Measurements from ENCODE around the gene FBXO31.

Gene FBXO31, protein sequence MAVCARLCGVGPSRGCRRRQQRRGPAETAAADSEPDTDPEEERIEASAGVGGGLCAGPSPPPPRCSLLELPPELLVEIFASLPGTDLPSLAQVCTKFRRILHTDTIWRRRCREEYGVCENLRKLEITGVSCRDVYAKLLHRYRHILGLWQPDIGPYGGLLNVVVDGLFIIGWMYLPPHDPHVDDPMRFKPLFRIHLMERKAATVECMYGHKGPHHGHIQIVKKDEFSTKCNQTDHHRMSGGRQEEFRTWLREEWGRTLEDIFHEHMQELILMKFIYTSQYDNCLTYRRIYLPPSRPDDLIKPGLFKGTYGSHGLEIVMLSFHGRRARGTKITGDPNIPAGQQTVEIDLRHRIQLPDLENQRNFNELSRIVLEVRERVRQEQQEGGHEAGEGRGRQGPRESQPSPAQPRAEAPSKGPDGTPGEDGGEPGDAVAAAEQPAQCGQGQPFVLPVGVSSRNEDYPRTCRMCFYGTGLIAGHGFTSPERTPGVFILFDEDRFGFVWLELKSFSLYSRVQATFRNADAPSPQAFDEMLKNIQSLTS

GRCh38 chr16:87383505-87384161 is at the start of gene FBXO31:
TSS of gene FBXO31 (minus strand) at chr16:87383776. CDS start at chr16:87383744, 32 bp downstream.
- peak; percentile 89 for DNase-seq

GRCh38 chr16:87432330-87432915 is 48.8 kb upstream of the FBXO31 start:
- no peak for DNase-seq

- DNase-seq, result no peak
These were observed 48.4 kb upstream of the FBXO31 start for GRCh38 chr16:87431926-87432325.

GRCh38 chr16:87426423-87427215 is 43.0 kb upstream of the FBXO31 start:
- DNase-seq, result no peak

DNA sequence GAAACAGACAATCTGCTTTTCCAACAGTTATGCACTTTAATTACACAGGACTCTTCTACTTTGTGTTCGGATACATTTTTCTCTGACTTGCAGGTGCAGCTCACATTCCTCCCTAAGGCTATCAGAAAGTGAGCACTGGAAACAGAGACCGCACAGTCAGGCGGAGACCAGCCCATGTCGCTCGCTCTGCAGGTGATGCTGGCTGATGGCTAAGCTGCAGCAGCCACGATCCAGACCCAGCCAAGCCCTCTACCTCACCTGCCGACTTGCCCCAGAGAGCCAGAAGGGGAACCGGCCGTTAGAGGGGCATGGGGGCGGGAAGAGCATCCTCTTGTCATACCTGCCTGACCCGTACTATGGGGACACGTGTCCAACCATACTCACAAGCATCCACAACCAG is 42.4 kb upstream of the FBXO31 start:
- no peak for DNase-seq

DNA sequence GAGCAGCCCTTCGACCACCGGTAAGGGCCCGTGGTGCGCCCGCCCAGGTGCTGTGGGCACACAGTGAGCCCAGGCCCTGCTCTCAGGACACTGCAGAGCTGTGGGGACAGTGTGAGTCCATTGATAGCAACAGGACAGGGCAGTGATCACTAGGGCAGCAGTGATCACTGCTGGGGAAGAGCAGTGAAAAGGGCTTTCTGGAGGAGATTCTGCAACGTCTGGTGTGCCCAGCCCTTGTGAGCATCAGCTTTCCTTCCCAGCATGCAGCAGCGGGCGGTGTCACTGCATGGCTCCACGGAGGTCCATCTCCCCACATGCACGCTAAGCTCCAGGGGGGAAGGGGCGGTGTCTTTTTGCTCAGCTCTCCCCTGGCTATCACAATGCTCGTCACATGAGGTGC is 40.7 kb upstream of the FBXO31 start:
- DNase-seq, result no peak

DNA sequence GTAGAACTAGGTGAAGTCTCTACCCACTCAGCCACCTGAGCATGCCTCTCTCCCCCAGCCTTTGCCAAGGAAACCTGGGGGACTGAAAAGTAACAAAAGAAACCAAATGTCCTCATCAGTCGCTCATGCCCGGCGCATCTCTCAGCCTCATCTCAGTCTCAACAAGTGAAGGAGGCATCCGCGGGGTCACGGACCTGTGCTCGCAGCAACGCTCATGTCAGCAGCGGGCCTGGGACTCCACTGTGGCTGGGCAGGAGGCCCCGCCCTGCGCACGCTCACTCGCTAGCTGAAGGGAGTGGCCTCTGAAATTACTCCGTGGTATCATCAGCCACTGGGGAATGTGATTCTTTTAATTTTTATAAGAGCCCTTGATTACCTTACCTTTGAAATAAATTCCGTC is 39.9 kb upstream of the FBXO31 start:
- DNase-seq, result no peak

DNA sequence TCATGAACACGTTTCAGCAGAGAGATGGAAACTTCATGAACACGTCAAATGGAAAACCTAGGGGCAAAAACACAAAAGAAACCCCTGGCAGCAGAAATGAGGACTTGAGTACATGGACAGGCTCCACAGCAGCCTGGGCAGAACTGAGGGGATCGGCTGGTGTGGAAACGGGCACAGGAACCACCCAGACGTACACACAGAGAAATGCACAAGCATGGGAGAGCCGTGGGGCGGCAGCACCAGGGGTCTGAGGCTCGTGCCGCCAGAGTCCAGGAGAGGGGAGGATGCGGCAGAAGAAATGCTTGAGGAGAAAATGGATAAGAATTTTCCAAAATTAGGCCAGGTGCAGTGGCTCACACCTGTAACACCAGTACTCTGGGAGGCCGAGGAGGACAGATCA is 38.5 kb upstream of the FBXO31 start:
- no peak for DNase-seq

GRCh38 chr16:87421003-87421912 is 37.7 kb upstream of the FBXO31 start:
- no peak for DNase-seq

GRCh38 chr16:87420026-87421002 is 36.7 kb upstream of the FBXO31 start:
- DNase-seq, result no peak

DNA sequence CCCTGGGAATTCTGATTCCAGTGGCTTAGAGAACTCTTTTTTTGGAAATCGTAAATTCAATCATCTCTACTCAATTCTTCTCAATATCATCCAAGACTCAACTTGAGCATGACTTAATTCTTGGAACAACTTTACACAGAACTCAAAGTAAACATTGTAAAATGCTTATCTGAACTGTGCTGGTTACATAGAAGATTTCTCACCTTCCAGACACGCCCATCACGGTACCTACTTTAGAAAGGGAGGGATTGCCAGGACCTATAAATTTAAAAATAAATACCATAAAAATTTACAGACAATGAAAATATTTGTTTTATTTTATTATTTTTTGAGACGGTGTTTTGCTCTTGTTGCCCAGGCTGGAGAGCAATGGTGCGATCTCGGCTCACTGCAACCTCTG is 35.1 kb upstream of the FBXO31 start:
- DNase-seq, result no peak

DNA sequence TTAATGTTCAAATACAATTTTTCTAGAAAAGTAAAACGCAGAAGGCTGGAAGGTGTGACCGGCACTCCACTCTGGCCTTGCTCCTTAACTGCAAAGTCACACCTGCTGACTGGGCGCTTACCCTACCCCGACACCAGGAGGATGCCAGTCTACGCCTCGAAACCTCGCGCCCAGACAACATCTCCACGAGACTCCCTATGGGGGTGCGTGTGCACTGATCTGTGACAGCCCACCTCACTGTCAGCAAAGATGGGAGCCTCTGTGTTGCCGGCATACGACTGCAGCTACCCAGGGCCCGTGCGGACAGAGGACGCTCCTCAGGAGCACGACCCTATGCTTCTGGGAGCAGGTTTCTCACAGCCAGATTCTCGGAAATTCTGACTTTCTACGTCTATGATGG is 34.6 kb upstream of the FBXO31 start:
- DNase-seq, result no peak

DNA sequence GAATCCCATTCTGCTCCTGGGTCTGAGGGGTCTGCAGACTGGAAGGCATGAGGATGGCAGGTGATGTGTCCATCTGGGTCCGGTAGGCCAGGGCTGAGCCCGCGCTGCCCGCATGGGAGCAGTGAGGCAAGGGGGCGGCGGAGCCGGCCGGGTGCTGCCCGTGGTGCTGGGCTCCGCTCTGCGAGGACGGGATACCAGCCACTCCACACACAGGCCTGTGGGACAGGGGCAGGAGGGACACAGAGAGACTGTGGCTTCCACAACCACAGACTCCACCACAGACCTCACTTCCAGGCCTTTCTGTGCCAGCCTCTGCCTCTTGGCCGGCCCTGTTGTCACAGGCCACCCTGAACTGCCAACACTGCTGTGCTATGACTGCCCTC is 33.9 kb upstream of the FBXO31 start:
- no peak for DNase-seq

- peak; percentile 29 for DNase-seq
These were observed 33.4 kb upstream of the FBXO31 start for GRCh38 chr16:87416826-87417527.

DNA sequence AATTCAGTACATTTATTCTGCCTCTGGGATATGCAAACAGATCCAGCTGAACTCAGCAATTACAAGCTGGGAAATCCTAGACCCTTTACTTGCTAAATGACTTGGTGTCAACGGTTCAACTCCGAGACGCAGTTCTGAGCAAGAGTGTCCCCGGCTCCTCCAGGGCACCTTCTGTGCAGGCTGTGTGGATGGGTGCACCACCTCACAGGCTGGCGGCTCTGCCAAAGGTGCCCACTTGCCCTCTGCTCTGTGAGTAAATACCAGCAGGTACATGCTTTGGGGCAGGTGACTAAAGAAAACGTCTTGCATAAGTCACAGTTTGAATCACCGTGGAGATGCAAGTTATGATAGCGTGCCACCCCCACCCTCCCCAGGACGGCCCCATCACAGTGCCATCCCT is 31.9 kb upstream of the FBXO31 start:
- no peak for DNase-seq

- DNase-seq, result no peak
These were observed 30.7 kb upstream of the FBXO31 start for GRCh38 chr16:87414251-87414680.

DNA sequence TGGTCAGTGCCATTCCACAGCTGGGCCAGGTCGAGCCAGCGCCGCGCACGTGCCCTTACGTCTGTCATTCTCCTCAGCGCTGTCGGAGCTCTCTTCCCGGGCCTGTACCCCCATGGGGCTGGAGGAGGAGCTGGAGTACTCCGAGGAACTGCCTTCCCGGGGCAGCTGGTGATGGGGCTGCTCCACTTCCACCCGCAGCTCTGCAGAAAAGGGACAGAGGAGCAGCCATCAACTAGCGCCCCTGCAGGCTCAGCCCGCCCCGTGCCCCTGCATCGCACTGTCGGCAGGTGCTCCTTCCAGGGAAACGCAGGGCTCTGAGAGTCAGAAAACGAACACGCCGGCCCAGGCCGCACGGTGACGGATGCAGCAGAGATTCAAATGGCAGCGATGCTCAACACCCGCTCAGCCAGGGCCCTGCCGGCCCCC is 29.4 kb upstream of the FBXO31 start:
- DNase-seq, result no peak

GRCh38 chr16:87412371-87412995 is 28.9 kb upstream of the FBXO31 start:
- DNase-seq, result no peak
